ENCODE data around the gene F7.

- TF ChIP-seq CTCF (IDR thresholded peaks at IDR 0.05) (no peak), POLR2A (IDR thresholded peaks at IDR 0.05) (no peak)
These were observed 12.3 kb downstream of the F7 start for GRCh38 chr13:113117911-113118260.
